IMR-90 (cell line): ENCODE measurements around the gene TSHZ3. TPM values are rescaled to one million over a fixed set of nuclear protein-coding genes. Genes with fewer than 3 reads are reported as not detected.
A peak's percentile ranks its signal among the peaks of the same experiment; 100 is the strongest.

Source experiments
- ATAC-seq: fragments of 200-7000 bp; cut with Tn5 transposase; 2 replicates; pipeline ENCODE4 v1.9.1; 2020; ENCODE audit warnings: low read depth, mild to moderate bottlenecking, moderate library complexity
- BruUV-seq: library from RNA; stranded (reverse); fragments of 400-500 nt; replicated peaks from 2 replicates; lab custom pipeline; 2021; lab: Mats Ljungman, UMichigan
- CTCF ChIA-PET: fragments of 300-600 bp; formaldehyde crosslinking; extraction: SDS; loops from one replicate; lab custom pipeline; 2021; ENCODE audit warnings: antibody characterized with exemption; lab: Yijun Ruan, JAX
- POLR2A ChIA-PET: fragments of 300-600 bp; sonication (Branson Sonifier 250); formaldehyde crosslinking; loops from one replicate; lab custom pipeline; 2022; ENCODE audit warnings: antibody characterized with exemption; ENCODE audit not compliant: unreplicated experiment; lab: Charles Lee
- DNase-seq: peaks from one replicate; pipeline ENCODE4 v3.0.0; 2013
- H2AFZ ChIP-seq: replicated peaks from 2 replicates; pipeline ENCODE3; 2013; ENCODE audit warnings: low read length, mild to moderate bottlenecking; ENCODE audit not compliant: poor library complexity
- H2AK5ac ChIP-seq: 2 replicates; pipeline ENCODE4 v1.6.1; 2013; ENCODE audit warnings: low read depth, low read length, inconsistent platforms
- H2AK9ac ChIP-seq: replicated peaks from 2 replicates; pipeline ENCODE3; 2013; ENCODE audit warnings: mild to moderate bottlenecking, low read depth, low read length, moderate library complexity; ENCODE audit not compliant: poor library complexity
- H2BK120ac ChIP-seq: 2 replicates; pipeline ENCODE4 v1.6.1; 2013; ENCODE audit warnings: low read depth, low read length, inconsistent platforms
- H2BK15ac ChIP-seq: 3 replicates; pipeline ENCODE4 v1.6.1; 2013; ENCODE audit warnings: low read depth, low read length, inconsistent platforms
- H2BK20ac ChIP-seq: 2 replicates; pipeline ENCODE4 v1.6.1; 2013; ENCODE audit warnings: low read depth, mild to moderate bottlenecking, inconsistent platforms, low read length, moderate library complexity
- H2BK5ac ChIP-seq: 2 replicates; pipeline ENCODE4 v1.6.1; 2013; ENCODE audit warnings: mild to moderate bottlenecking, low read depth, low read length, inconsistent platforms; ENCODE audit not compliant: poor library complexity, severe bottlenecking
- H3K14ac ChIP-seq: replicated peaks from 2 replicates; pipeline ENCODE4 v1.6.1; 2013; ENCODE audit warnings: low read depth, low read length, inconsistent platforms
- H3K18ac ChIP-seq: 2 replicates; pipeline ENCODE4 v1.6.1; 2013; ENCODE audit warnings: low read depth, low read length, control low read depth
- H3K23ac ChIP-seq: 2 replicates; pipeline ENCODE4 v1.6.1; 2013; ENCODE audit warnings: low read depth, low read length, inconsistent platforms
- H3K27ac ChIP-seq: 2 replicates; pipeline ENCODE4 v1.5.1; 2013; ENCODE audit warnings: mild to moderate bottlenecking, control low read depth, low read length; ENCODE audit not compliant: insufficient read depth
- H3K27me3 ChIP-seq: 2 replicates; pipeline ENCODE4 v1.6.1; 2013; ENCODE audit warnings: low read length; ENCODE audit not compliant: control insufficient read depth, insufficient read depth
- H3K36me3 ChIP-seq: 2 replicates; pipeline ENCODE4 v1.6.1; 2013; ENCODE audit warnings: low read length, mixed read lengths; ENCODE audit not compliant: control insufficient read depth, insufficient read depth
- H3K4ac ChIP-seq: 2 replicates; pipeline ENCODE4 v1.6.1; 2013; ENCODE audit warnings: low read depth, low read length, inconsistent platforms
- H3K4me1 ChIP-seq: 2 replicates; pipeline ENCODE4 v1.6.1; 2013; ENCODE audit warnings: low read length, mixed read lengths; ENCODE audit not compliant: control insufficient read depth, insufficient read depth
- H3K4me2 ChIP-seq: 2 replicates; pipeline ENCODE4 v1.6.1; 2013; ENCODE audit warnings: low read depth, mild to moderate bottlenecking, control low read depth, low read length, moderate library complexity
- H3K4me3 ChIP-seq: 2 replicates; pipeline ENCODE4 v1.5.1; 2013; ENCODE audit warnings: low read depth, mild to moderate bottlenecking, control low read depth, low read length, moderate library complexity; ENCODE audit not compliant: insufficient read depth
- H3K56ac ChIP-seq: 2 replicates; pipeline ENCODE4 v1.6.1; 2013; ENCODE audit warnings: low read length, inconsistent platforms; ENCODE audit not compliant: insufficient read depth; ENCODE audit errors: extremely low read depth
- H3K79me1 ChIP-seq, 2 experiments: 2 replicates each; pipeline ENCODE4 v1.6.1; 2013; ENCODE audit warnings: low read length in 2 of 2, inconsistent platforms in 1 of 2, low read depth in 1 of 2
- H3K9ac ChIP-seq: 2 replicates; pipeline ENCODE4 v1.6.1; 2013; ENCODE audit warnings: low read depth, low read length, control low read depth
- H3K9me1 ChIP-seq: 2 replicates; pipeline ENCODE4 v1.6.1; 2013; ENCODE audit warnings: low read length, inconsistent platforms; ENCODE audit not compliant: insufficient read depth
- H3K9me3 ChIP-seq: 2 replicates; pipeline ENCODE4 v1.6.1; 2013; ENCODE audit warnings: low read length; ENCODE audit not compliant: control insufficient read depth, insufficient read depth
- H4K20me1 ChIP-seq: 2 replicates; pipeline ENCODE4 v1.6.1; 2013; ENCODE audit warnings: low read length, inconsistent platforms; ENCODE audit not compliant: insufficient read depth
- H4K5ac ChIP-seq: 2 replicates; pipeline ENCODE4 v1.6.1; 2013; ENCODE audit warnings: mild to moderate bottlenecking, low read depth, low read length, control low read depth
- H4K8ac ChIP-seq, 2 experiments: 2 replicates each; pipeline ENCODE4 v1.6.1; 2013; ENCODE audit warnings: low read depth in 2 of 2, low read length in 2 of 2, control low read depth in 1 of 2, inconsistent platforms in 1 of 2
- H4K91ac ChIP-seq: 2 replicates; pipeline ENCODE4 v1.6.1; 2013; ENCODE audit warnings: low read depth, low read length, inconsistent platforms; ENCODE audit not compliant: insufficient read depth
- CTCF ChIP-seq: conservative IDR thresholded peaks from 2 replicates; pipeline ENCODE4 v1.5.1; 2012; ENCODE audit warnings: mild to moderate bottlenecking, low read depth, low read length, improper control_type of control experiment
- SMC3 ChIP-seq: fragments of 150-350 bp; IDR thresholded peaks from 2 replicates; pipeline ENCODE4 v1.6.1; 2016; ENCODE audit warnings: low read depth, mild to moderate bottlenecking, antibody characterized with exemption, low read length, moderate library complexity
- whole genome bisulfite sequencing, 2 experiments: methylation state at CpG; one replicate each; pipeline versions ENCODE4 v1.1.5 to v1.1.7; 2013; ENCODE audit warnings: missing lambda C conversion rate in 2 of 2; ENCODE audit not compliant: insufficient read length in 1 of 2; ENCODE audit errors: extremely low coverage in 2 of 2; 5-methylcytosine and 5-hydroxymethylcytosine counted together
- dilution Hi-C: fragments of 300-500 bp; cut with HindIII; formaldehyde crosslinking; loops from one replicate; pipeline ENCODE4 v1.14.3; 2018; ENCODE audit warnings: low sequenced_read_pairs; ENCODE audit not compliant: unreplicated experiment
- in situ Hi-C: fragments of 300-500 bp; cut with MboI; formaldehyde crosslinking; loops from 3 replicates; pipeline ENCODE4 v1.14.3; 2019; ENCODE audit warnings: low sequenced_read_pairs, inconsistent platforms, mixed read lengths
- intact Hi-C: fragments of 100-400 bp; cut with micrococcal nuclease; formaldehyde crosslinking; loops from 2 replicates; pipeline ENCODE4 v1.10.0; 2022
- polyA plus RNA-seq, 3 experiments: library from polyadenylated mRNA; depleted of rRNA; stranded (reverse); fragments of >200 nt; gene quantifications; 2 replicates each; pipeline ENCODE4 v1.2.3, GENCODE V29; 2012; ENCODE audit warnings: low replicate concordance in 1 of 3
- total RNA-seq: library from RNA; depleted of rRNA; stranded (reverse); fragments of >200 nt; gene quantifications from 2 replicates; pipeline ENCODE4 v1.2.3, GENCODE V29; 2012

The TSHZ3 gene
- total and polyA plus RNA-seq, 2 of the 4 experiments (the other 2 are of a cell fraction), result 8.1 to 13.0 TPM

- Histone ChIP-seq H2AK9ac (no peak overlapping the region), H3K18ac (no peak overlapping the region), H3K79me1 (no peaks in the 10 kb centered on the region; a peak in 1 of 4 replicates), H3K9me3 (no peaks in the 10 kb centered on the region), H3K9me1 (no peaks in the 10 kb centered on the region), H3K14ac (no peak overlapping the region), H2BK15ac (no peak overlapping the region), H2BK5ac (no peak overlapping the region), H3K4me2 (no peak overlapping the region), H3K56ac (no peak overlapping the region), H3K27ac (no peak overlapping the region), H3K36me3 (peaks cover 3% of the 10 kb centered on the region), H3K23ac (no peak overlapping the region), H2AK5ac (no peak overlapping the region), H2BK120ac (no peak overlapping the region), H2BK20ac (no peak overlapping the region), H3K4me1 (no peaks in the 10 kb centered on the region), H4K91ac (no peak overlapping the region), H3K4ac (no peak overlapping the region), H2AFZ (no peak overlapping the region), H3K9ac (no peak overlapping the region), H3K27me3 (no peaks in the 10 kb centered on the region), H4K8ac (no peak overlapping the region), H4K5ac (no peak overlapping the region), H4K20me1 (no peaks in the 10 kb centered on the region; the same call in 1 of the 2 replicates), H3K4me3 (no peak overlapping the region)
- POLR2A ChIA-PET, result interaction anchor here (0.7 kb wide), 1 partner anchor 27 kb away, joined by 3 read pairs; no protein-coding TSS in a partner anchor
- BruUV-seq, result no TSS peak
- no peak for ATAC-seq
- in situ Hi-C loops, result no loop called here
- no peak for TF ChIP-seq SMC3
- TF ChIP-seq CTCF, result 0 out of 2 replicates have a peak, but pooled peaks have one; percentile 5
- CTCF ChIA-PET, result no interaction called here
- dilution Hi-C loops, result no loop called here
- 83% methylated on average over 2 of the region's 3 CpGs; no CpG with 5 or more reads in 1 of the 2 experiments for WGBS, 2 experiments
- intact Hi-C loops, result no loop called here
- no peak for DNase-seq
Measured at GRCh38 chr19:31364963-31365362, 15.7 kb upstream of the TSHZ3 start.
